HepG2 (cell line): ENCODE results near the gene MOXD1. TPM values are rescaled to one million over a fixed set of nuclear protein-coding genes. Genes with fewer than 3 reads are reported as not detected.
A peak's percentile ranks its signal among the peaks of the same experiment; 100 is the strongest.

ENCODE experiments used
- ATAC-seq: fragments of 200-7000 bp; cut with Tn5 transposase; 3 replicates; pipeline ENCODE4 v1.9.1; 2020; ENCODE audit warnings: mild to moderate bottlenecking, moderate library complexity
- BruUV-seq: library from RNA; stranded (reverse); fragments of 400-500 nt; replicated peaks from 2 replicates; lab custom pipeline; 2021; lab: Mats Ljungman, UMichigan
- CTCF ChIA-PET: fragments of 300-600 bp; formaldehyde crosslinking; extraction: SDS; loops from one replicate; lab custom pipeline; 2021; ENCODE audit warnings: low total read pairs, inconsistent platforms, low intra/inter-chr PET ratio; lab: Yijun Ruan, JAX
- POLR2A ChIA-PET: fragments of 350-600 bp; sonication (Branson Sonifier 250); formaldehyde crosslinking; loops from one replicate; lab custom pipeline; 2020; ENCODE audit warnings: antibody characterized with exemption, inconsistent platforms; lab: Yijun Ruan, JAX
- DNase-seq: peaks from one replicate; pipeline ENCODE4 v3.0.0-alpha.2; 2015; ENCODE audit warnings: low spot score
- FAIRE-seq: peaks from 3 replicates; lab custom pipeline; 2011; peaks lifted over from hg19 to GRCh38; lab: Jason Lieb, UNC
- H2AFZ ChIP-seq: one replicate; pipeline ENCODE4 v1.6.1; 2011; ENCODE audit warnings: low read length, inconsistent platforms
- H3K27ac ChIP-seq: fragments of 300-600 bp; 3 replicates; pipeline ENCODE4 v1.8.0; 2011; ENCODE audit warnings: mixed run types, mild to moderate bottlenecking, mixed read lengths, low read length, inconsistent platforms; ENCODE audit not compliant: insufficient read depth; ENCODE audit errors: extremely low read length
- H3K27me3 ChIP-seq, 2 experiments: fragments of 200-600 bp in 1 of 2; 2 replicates in 1 of 2; 3 replicates in 1 of 2; pipeline versions ENCODE4 v1.6.0 to v1.8.0; 2011; ENCODE audit warnings: low read length in 2 of 2, mild to moderate bottlenecking in 2 of 2, moderate library complexity in 2 of 2, inconsistent platforms in 1 of 2; ENCODE audit not compliant: insufficient read depth in 2 of 2, control insufficient read depth in 1 of 2
- H3K36me3 ChIP-seq, 2 experiments: fragments of 200-600 bp in 1 of 2; replicated peaks in 1 of 2; 2 replicates in 1 of 2; 3 replicates in 1 of 2; pipeline versions ENCODE4 v1.5.1 to v1.8.0; 2011; ENCODE audit warnings: low read length in 2 of 2, inconsistent platforms in 1 of 2; ENCODE audit not compliant: insufficient read depth in 2 of 2, control insufficient read depth in 1 of 2
- H3K4me1 ChIP-seq: 2 replicates; pipeline ENCODE4 v1.5.1; 2012; ENCODE audit warnings: low read length, inconsistent platforms; ENCODE audit not compliant: insufficient read depth
- H3K4me2 ChIP-seq: 2 replicates; pipeline ENCODE4 v1.6.0; 2011; ENCODE audit warnings: low read depth, low read length, inconsistent platforms
- H3K4me3 ChIP-seq, 3 experiments: fragments of 200-600 bp in 1 of 3; sonication (generic), shearing (Covaris generic) in 1 of 3; replicated peaks in 1 of 3; 2 replicates each; pipeline ENCODE4 v1.5.1; 2011 to 2016; ENCODE audit warnings: low read length in 3 of 3, inconsistent platforms in 2 of 3, low read depth in 2 of 3, mild to moderate bottlenecking in 2 of 3, control low read depth in 1 of 3, mixed read lengths in 1 of 3; ENCODE audit not compliant: insufficient read depth in 1 of 3
- H3K79me2 ChIP-seq: one replicate; pipeline ENCODE4 v1.6.1; 2011; ENCODE audit warnings: low read length, inconsistent platforms; ENCODE audit not compliant: insufficient read depth
- H3K9ac ChIP-seq: 2 replicates; pipeline ENCODE4 v1.6.0; 2011; ENCODE audit warnings: mild to moderate bottlenecking, low read depth, low read length, inconsistent platforms; ENCODE audit not compliant: insufficient read depth
- H3K9me3 ChIP-seq: 2 replicates; pipeline ENCODE4 v1.5.1; 2012; ENCODE audit warnings: mild to moderate bottlenecking, low read length
- H4K20me1 ChIP-seq: 2 replicates; pipeline ENCODE4 v1.6.0; 2011; ENCODE audit warnings: inconsistent platforms, mild to moderate bottlenecking, low read length, moderate library complexity; ENCODE audit not compliant: insufficient read depth
- BCL6 ChIP-seq: IDR thresholded peaks from 2 replicates; pipeline ENCODE4 v1.6.1; 2016; ENCODE audit warnings: missing genetic modification reagents, missing compliant biosample characterization
- FOXK2 ChIP-seq: fragments of 450-650 bp; IDR thresholded peaks from 2 replicates; pipeline ENCODE4 v1.6.1; 2016
- GATAD2A ChIP-seq: IDR thresholded peaks from 2 replicates; pipeline ENCODE4 v1.6.1; 2016
- HNF4A ChIP-seq: sonication (generic); formaldehyde crosslinking; IDR thresholded peaks from 2 replicates; pipeline ENCODE4 v1.4.0; 2020; ENCODE audit warnings: missing genetic modification reagents
- MXD3 ChIP-seq: IDR thresholded peaks from 2 replicates; pipeline ENCODE4 v1.6.1; 2016; ENCODE audit warnings: mild to moderate bottlenecking, missing biosample characterization, missing genetic modification reagents
- NFE2L2 ChIP-seq: fragments of 150-350 bp; IDR thresholded peaks from 2 replicates; pipeline ENCODE4 v1.6.1; 2014; ENCODE audit warnings: low read length
- REXO4 ChIP-seq: sonication (generic); formaldehyde crosslinking; IDR thresholded peaks from 2 replicates; pipeline ENCODE4 v1.8.0; 2022; ENCODE audit warnings: missing genetic modification reagents, mild to moderate bottlenecking, borderline replicate concordance
- SCMH1 ChIP-seq: sonication (generic); formaldehyde crosslinking; IDR thresholded peaks from 2 replicates; pipeline ENCODE4 v1.9.0; 2021; ENCODE audit warnings: missing genetic modification reagents, mild to moderate bottlenecking, borderline replicate concordance
- TOPORS ChIP-seq: sonication (generic); formaldehyde crosslinking; IDR thresholded peaks from 2 replicates; pipeline ENCODE4 v1.8.0; 2023; ENCODE audit warnings: mild to moderate bottlenecking, missing genetic modification reagents
- ZMYM3 ChIP-seq: sonication (generic); formaldehyde crosslinking; IDR thresholded peaks from 2 replicates; pipeline ENCODE4 v1.5.1; 2020; ENCODE audit warnings: mild to moderate bottlenecking, missing genetic modification reagents
- ZNF639 ChIP-seq: conservative IDR thresholded peaks from 2 replicates; pipeline ENCODE4 v1.6.1; 2018; ENCODE audit warnings: missing genetic modification reagents
- WGBS: methylation state at CpG from one replicate; pipeline ENCODE4 v1.1.6; 2017; ENCODE audit warnings: low lambda C conversion rate; 5-methylcytosine and 5-hydroxymethylcytosine counted together
- in situ Hi-C: cut with HindIII; loops from 2 replicates; pipeline ENCODE4 v1.10.0; 2017; ENCODE audit warnings: low pct_unique_long_range_greater_than_20kb; ENCODE audit not compliant: extremely low pct_ligation_motif_present
- intact Hi-C: fragments of 100-400 bp; cut with micrococcal nuclease; formaldehyde crosslinking; loops from one replicate; pipeline ENCODE4 v1.10.0; 2022; ENCODE audit not compliant: unreplicated experiment
- polyA plus RNA-seq, 8 experiments: library from polyadenylated mRNA; depleted of rRNA in 3 of 8; stranded (reverse) in 7 of 8; unstranded in 1 of 8; fragments of >200 nt; fragmentation: Illumina TruSeq in 4 of 8; extraction: Trizol in 4 of 8; gene quantifications; 2 replicates each; pipeline versions ENCODE4 v1.2.1 to v1.2.3, GENCODE V29; 2011 to 2016; ENCODE audit warnings: low read depth in 4 of 8, missing spikeins in 1 of 8, mixed read lengths in 1 of 8; ENCODE audit not compliant: insufficient read depth in 1 of 8
- total RNA-seq, 5 experiments: library from RNA; depleted of rRNA; stranded (reverse); fragments of >200 nt; fragmentation: Illumina TruSeq; extraction: Trizol; gene quantifications; 2 replicates each; pipeline ENCODE4 v1.2.3, GENCODE V29; 2016; ENCODE audit warnings: low read depth in 1 of 5
- TF ChIP-seq, protein P1 (sequence below): sonication (generic); formaldehyde crosslinking; IDR thresholded peaks from 2 replicates; pipeline ENCODE4 v1.4.0; 2020; ENCODE audit warnings: mild to moderate bottlenecking, missing genetic modification reagents

Gene MOXD1
- total and polyA plus RNA-seq, 2 of the 13 experiments (the other 11 are each of a cell fraction or from before 2014, with no cell fraction given), result 0.03 TPM; not detected in 1

- FAIRE-seq (no peak), DNase-seq (no peak), ATAC-seq (no peak)
- Histone ChIP-seq H3K9ac (no peak overlapping the region), H3K27me3 (peaks cover 1 to 6% of the 10 kb centered on the region in 2 experiments; a peak in 2 of 5 replicates), H3K4me1 (no peaks in the 10 kb centered on the region), H3K4me3 (no peak overlapping the region), H2AFZ (no peak overlapping the region), H3K27ac (no peak overlapping the region), H3K36me3 (no peaks in the 10 kb centered on the region), H3K4me2 (no peak overlapping the region), H3K79me2 (no peaks in the 10 kb centered on the region), H4K20me1 (no peaks in the 10 kb centered on the region), H3K9me3 (peaks cover 9% of the 10 kb centered on the region; the same call in 1 of the 2 replicates)
- in situ Hi-C loops, result no loop called here
- intact Hi-C loops, result no loop called here
- TF ChIP-seq NFE2L2, result no peak
- ChIA-PET POLR2A (no interaction called here), CTCF (no interaction called here)
- BruUV-seq, result no TSS peak
Measured at GRCh38 chr6:132251711-132252110, 149.6 kb downstream of the MOXD1 start.

DNA sequence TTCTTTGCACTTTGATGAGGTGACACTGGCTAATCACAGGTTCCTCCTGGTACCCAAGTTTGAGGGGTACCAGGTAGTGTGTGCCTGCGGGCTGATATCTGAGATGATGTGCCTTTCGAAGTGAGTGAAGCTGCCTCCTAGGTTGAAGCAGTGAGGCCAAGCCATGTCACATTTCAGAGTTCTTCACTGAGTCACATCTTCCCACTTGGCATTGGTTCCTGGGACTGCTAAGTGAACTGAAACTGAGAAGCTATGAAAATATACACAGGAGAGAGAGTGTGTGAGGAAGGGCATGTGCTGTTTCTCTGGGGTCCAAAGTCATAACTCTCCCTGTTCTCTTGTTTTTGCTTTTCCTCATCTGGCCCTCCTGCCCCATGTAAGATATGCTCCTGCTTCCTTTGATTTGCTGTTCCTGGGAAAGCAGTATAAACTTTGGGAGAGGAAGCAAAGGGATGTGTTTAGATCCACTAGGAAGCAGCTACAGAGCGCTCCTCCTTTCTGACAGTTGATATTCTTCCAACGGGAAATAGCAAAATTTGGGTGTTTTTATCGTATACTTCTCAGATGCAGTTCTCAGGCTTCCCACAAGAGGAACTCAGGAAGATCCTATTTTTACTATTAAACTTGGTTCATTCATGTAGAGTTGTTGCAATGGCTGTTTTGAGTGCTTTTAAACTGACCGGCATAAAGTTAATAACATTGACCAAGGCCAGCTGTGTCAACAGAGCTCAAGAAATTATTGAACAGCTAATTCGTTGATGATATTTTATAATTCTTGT, 153.7 kb downstream of the MOXD1 start:
- FAIRE-seq, result peak; percentile 8
- POLR2A ChIA-PET, result no interaction called here
- no peaks in the 10 kb centered on the region for H4K20me1 ChIP-seq
- H3K27me3 ChIP-seq, result peaks cover 1 to 11% of the 10 kb centered on the region in 2 experiments; a peak in 2 of 5 replicates
- H3K9me3 ChIP-seq, result peaks cover 9% of the 10 kb centered on the region; the same call in 1 of the 2 replicates
- H3K4me3 ChIP-seq, result no peak overlapping the region
- intact Hi-C loops, result no loop called here
- TF ChIP-seq ZNF639 (CRISPR knock-in tag) (no peak), FOXK2 (no peak), BCL6 (CRISPR knock-in tag) (no peak), GATAD2A (no peak), SCMH1 (no peak), HNF4A (no peak), ZMYM3 (CRISPR knock-in tag) (no peak), REXO4 (CRISPR knock-in tag) (no peak), TOPORS (CRISPR knock-in tag) (no peak), MXD3 (CRISPR knock-in tag) (no peak)
- TF ChIP-seq, protein P1, sequence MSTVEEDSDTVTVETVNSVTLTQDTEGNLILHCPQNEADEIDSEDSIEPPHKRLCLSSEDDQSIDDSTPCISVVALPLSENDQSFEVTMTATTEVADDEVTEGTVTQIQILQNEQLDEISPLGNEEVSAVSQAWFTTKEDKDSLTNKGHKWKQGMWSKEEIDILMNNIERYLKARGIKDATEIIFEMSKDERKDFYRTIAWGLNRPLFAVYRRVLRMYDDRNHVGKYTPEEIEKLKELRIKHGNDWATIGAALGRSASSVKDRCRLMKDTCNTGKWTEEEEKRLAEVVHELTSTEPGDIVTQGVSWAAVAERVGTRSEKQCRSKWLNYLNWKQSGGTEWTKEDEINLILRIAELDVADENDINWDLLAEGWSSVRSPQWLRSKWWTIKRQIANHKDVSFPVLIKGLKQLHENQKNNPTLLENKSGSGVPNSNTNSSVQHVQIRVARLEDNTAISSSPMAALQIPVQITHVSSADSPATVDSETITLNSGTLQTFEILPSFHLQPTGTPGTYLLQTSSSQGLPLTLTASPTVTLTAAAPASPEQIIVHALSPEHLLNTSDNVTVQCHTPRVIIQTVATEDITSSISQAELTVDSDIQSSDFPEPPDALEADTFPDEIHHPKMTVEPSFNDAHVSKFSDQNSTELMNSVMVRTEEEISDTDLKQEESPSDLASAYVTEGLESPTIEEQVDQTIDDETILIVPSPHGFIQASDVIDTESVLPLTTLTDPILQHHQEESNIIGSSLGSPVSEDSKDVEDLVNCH, result no peak
- TF ChIP-seq, all 625 proteins: peak for 0
- DNase-seq (no peak), ATAC-seq (no peak)
- Histone ChIP-seq H3K9ac (no peak overlapping the region), H3K27ac (no peak overlapping the region), H3K4me1 (no peaks in the 10 kb centered on the region), H3K4me2 (no peak overlapping the region), H3K36me3 (no peaks in the 10 kb centered on the region), H2AFZ (no peak overlapping the region), H3K79me2 (no peaks in the 10 kb centered on the region)
- in situ Hi-C loops, result no loop called here
- WGBS, result 31% methylated on average over 7 of the region's 7 CpGs
- no TSS peak for BruUV-seq
- CTCF ChIA-PET, result no interaction called here
